ENCODE data around the gene POC1B. TPM values are rescaled to one million over a fixed set of nuclear protein-coding genes. Genes with fewer than 3 reads are reported as not detected.

Gene POC1B
- total and polyA plus RNA-seq, 2 experiments from 2014 or later, result 8.3 to 15.0 TPM

DNA sequence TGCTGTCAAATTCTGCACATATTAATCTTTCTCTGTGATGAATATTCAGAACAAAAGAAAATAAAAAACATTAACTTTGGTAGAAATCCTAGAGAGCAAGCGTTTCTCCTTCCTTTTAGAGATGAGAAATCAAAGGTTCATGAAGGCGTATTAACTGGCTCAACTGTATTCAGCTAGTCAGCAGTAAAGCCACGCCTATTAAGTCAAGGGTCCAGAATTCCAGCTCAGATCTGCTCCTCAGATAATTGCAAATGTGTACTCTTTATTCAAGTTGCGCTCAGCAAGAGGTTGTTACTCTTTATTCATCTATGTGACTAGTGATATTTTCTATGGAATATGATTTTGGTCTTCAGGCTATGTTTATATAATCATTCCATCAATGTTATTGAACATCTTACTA lies 13.1 kb upstream of the POC1B start:
- no peak overlapping the region for H3K9ac ChIP-seq
- H3K9me3 ChIP-seq (ENCODE audit: low read depth), result no peaks in the 10 kb centered on the region
- whole genome bisulfite sequencing, 2 experiments (ENCODE audit: low coverage in 1 of 2, low lambda C conversion rate in 2 of 2, missing lambda C conversion rate in 2 of 2), result 95 to 100% methylated on average over 4 of the region's 4 CpGs
- peaks cover 4% of the 10 kb centered on the region; the same call in 1 of the 2 replicates for H3K4me1 ChIP-seq (ENCODE audit: insufficient read depth)
- no peaks in the 10 kb centered on the region for H3K79me2 ChIP-seq (ENCODE audit: insufficient read depth)
- H4K20me1 ChIP-seq (ENCODE audit: insufficient read depth), result no peaks in the 10 kb centered on the region
- in situ Hi-C loops (cut with MboI), result no loop called here
- no peak overlapping the region for H3K4me3 ChIP-seq
- H3K36me3 ChIP-seq (ENCODE audit: low read depth), result no peaks in the 10 kb centered on the region
- no peak overlapping the region for H3K27ac ChIP-seq
- H3F3A ChIP-seq (ENCODE audit: insufficient read depth), result no peaks in the 10 kb centered on the region
- no peak overlapping the region for H3K4me2 ChIP-seq (ENCODE audit: unreplicated experiment)
- H2AFZ ChIP-seq, result no peak overlapping the region
- H3K27me3 ChIP-seq (replicated peaks; ENCODE audit: insufficient read depth), result no peaks in the 10 kb centered on the region
- DNase-seq, result no peak
- no peaks in the 10 kb centered on the region for H3K9me2 ChIP-seq (ENCODE audit: insufficient read depth)
- TF ChIP-seq EZH2phosphoT487 (IDR thresholded peaks at IDR 0.05; ENCODE audit: insufficient read depth, low read depth) (no peak), EZH2 (IDR thresholded peaks at IDR 0.05; ENCODE audit: insufficient read depth, poor library complexity, severe bottlenecking) (no peak)

DNA sequence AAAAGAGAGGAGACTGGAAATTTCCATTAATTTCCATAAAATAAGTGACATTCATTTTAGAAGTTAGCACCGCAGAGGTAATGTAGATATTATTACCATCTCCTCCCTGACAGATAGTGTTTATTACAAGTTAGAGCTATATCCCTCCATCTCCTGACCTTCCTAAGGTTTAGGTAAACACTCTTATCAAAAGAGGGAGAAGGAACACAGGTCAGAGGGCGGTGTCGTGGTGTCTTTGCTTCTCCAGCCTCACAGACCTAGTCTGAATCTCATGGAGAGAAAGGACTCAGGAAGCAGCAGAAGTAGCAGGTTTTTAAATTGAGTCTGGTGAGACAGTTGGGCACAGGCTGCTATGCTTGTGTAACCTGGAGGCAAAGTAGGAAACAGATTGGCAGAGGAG lies 11.5 kb upstream of the POC1B start:
- Histone ChIP-seq H4K20me1 (ENCODE audit: insufficient read depth) (no peaks in the 10 kb centered on the region), H3K4me3 (no peak overlapping the region), H3K9me2 (ENCODE audit: insufficient read depth) (no peaks in the 10 kb centered on the region), H3F3A (ENCODE audit: insufficient read depth) (no peaks in the 10 kb centered on the region), H3K4me2 (ENCODE audit: unreplicated experiment) (no peak overlapping the region), H2AFZ (no peak overlapping the region), H3K27me3 (replicated peaks; ENCODE audit: insufficient read depth) (no peaks in the 10 kb centered on the region), H3K79me2 (ENCODE audit: insufficient read depth) (no peaks in the 10 kb centered on the region), H3K9ac (no peak overlapping the region), H3K4me1 (ENCODE audit: insufficient read depth) (no peaks in the 10 kb centered on the region), H3K36me3 (ENCODE audit: low read depth) (no peaks in the 10 kb centered on the region), H3K9me3 (ENCODE audit: low read depth) (no peaks in the 10 kb centered on the region), H3K27ac (no peak overlapping the region)
- TF ChIP-seq EZH2phosphoT487 (IDR thresholded peaks at IDR 0.05; ENCODE audit: insufficient read depth, low read depth) (no peak), EZH2 (IDR thresholded peaks at IDR 0.05; ENCODE audit: insufficient read depth, poor library complexity, severe bottlenecking) (no peak)
- in situ Hi-C loops (cut with MboI), result no loop called here
- no peak for DNase-seq
- WGBS, 2 experiments (ENCODE audit: low coverage in 1 of 2, low lambda C conversion rate in 2 of 2, missing lambda C conversion rate in 2 of 2), result 93 to 95% methylated on average over 3 of the region's 3 CpGs

- TF ChIP-seq EZH2phosphoT487 (IDR thresholded peaks at IDR 0.05; ENCODE audit: insufficient read depth, low read depth), result no peak
- TF ChIP-seq EZH2 (IDR thresholded peaks at IDR 0.05; ENCODE audit: insufficient read depth, poor library complexity, severe bottlenecking), result no peak
- peak; percentile 71 for DNase-seq
- Histone ChIP-seq H3K4me2 (ENCODE audit: unreplicated experiment) (no peak overlapping the region), H4K20me1 (ENCODE audit: insufficient read depth) (no peaks in the 10 kb centered on the region), H3K36me3 (ENCODE audit: low read depth) (no peaks in the 10 kb centered on the region), H3K79me2 (ENCODE audit: insufficient read depth) (0 out of 2 replicates have a peak, but pooled peaks cover 10% of the 10 kb centered on the region), H3K9me3 (ENCODE audit: low read depth) (no peaks in the 10 kb centered on the region), H3K27me3 (replicated peaks; ENCODE audit: insufficient read depth) (no peaks in the 10 kb centered on the region), H2AFZ (no peak overlapping the region), H3K27ac (no peak overlapping the region), H3K9me2 (ENCODE audit: insufficient read depth) (no peaks in the 10 kb centered on the region), H3K4me1 (ENCODE audit: insufficient read depth) (peaks cover 6% of the 10 kb centered on the region; the same call in 1 of the 2 replicates), H3F3A (ENCODE audit: insufficient read depth) (0 out of 2 replicates have a peak, but pooled peaks cover 4% of the 10 kb centered on the region), H3K4me3 (no peak overlapping the region), H3K9ac (no peak overlapping the region)
- in situ Hi-C loops (cut with MboI), result no loop called here
- 0 to 9% methylated on average over 1 of the region's 1 CpG for WGBS, 2 experiments (ENCODE audit: low coverage in 1 of 2, low lambda C conversion rate in 2 of 2, missing lambda C conversion rate in 2 of 2)
Measured at GRCh38 chr12:89529738-89530137, 3.9 kb upstream of the POC1B start.

DNA sequence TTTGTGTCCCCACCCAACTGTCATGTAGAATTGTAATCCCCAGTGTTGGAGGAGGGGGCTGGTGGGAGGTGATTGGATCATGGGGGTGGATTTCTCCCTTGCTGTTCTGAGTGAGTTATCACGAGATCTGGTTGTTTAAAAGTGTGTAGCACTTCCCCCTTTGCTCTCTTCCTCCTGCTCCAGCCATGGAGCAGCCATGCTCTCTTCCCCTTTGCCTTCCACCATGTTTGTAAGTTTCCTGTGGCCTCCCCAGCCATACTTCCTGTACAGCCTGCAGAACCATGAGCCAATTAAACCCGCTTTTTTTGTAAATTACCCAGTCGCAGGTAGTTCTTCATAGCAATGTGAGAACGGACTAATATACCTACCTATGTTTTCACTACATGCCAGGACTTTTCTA lies 2.6 kb upstream of the POC1B start:
- no peak for TF ChIP-seq EZH2 (IDR thresholded peaks at IDR 0.05; ENCODE audit: insufficient read depth, poor library complexity, severe bottlenecking)
- TF ChIP-seq EZH2phosphoT487 (IDR thresholded peaks at IDR 0.05; ENCODE audit: insufficient read depth, low read depth), result no peak

More for the DNA sequence above, 2.6 kb upstream of the POC1B start:
- H3F3A ChIP-seq (ENCODE audit: insufficient read depth), result 0 out of 2 replicates have a peak, but pooled peaks cover 4% of the 10 kb centered on the region
- no peaks in the 10 kb centered on the region for H3K9me2 ChIP-seq (ENCODE audit: insufficient read depth)
- peaks cover 20% of the 10 kb centered on the region for H3K79me2 ChIP-seq (ENCODE audit: insufficient read depth)
- no peaks in the 10 kb centered on the region for H3K36me3 ChIP-seq (ENCODE audit: low read depth)
- in situ Hi-C loops (cut with MboI), result no loop called here
- no peak overlapping the region for H3K9ac ChIP-seq
- no peak overlapping the region for H3K27ac ChIP-seq
- H3K27me3 ChIP-seq (replicated peaks; ENCODE audit: insufficient read depth), result no peaks in the 10 kb centered on the region
- no peak overlapping the region for H3K4me2 ChIP-seq (ENCODE audit: unreplicated experiment)
- H2AFZ ChIP-seq, result no peak overlapping the region
- peaks cover 12% of the 10 kb centered on the region for H3K4me1 ChIP-seq (ENCODE audit: insufficient read depth)
- no peaks in the 10 kb centered on the region for H4K20me1 ChIP-seq (ENCODE audit: insufficient read depth)
- DNase-seq, result no peak
- WGBS, 2 experiments (ENCODE audit: low coverage in 1 of 2, low lambda C conversion rate in 2 of 2, missing lambda C conversion rate in 2 of 2), result 77 to 79% methylated on average over 4 of the region's 4 CpGs
- no peak overlapping the region for H3K4me3 ChIP-seq
- no peaks in the 10 kb centered on the region for H3K9me3 ChIP-seq (ENCODE audit: low read depth)

Measured in GM23248 (cell line).